ENCODE measurements around the gene LPAR3.

Gene LPAR3

GRCh38 chr1:84780000-84780716 lies 112.8 kb downstream of the LPAR3 start:
- no peak for DNase-seq (ENCODE audit: extremely low read depth in 1 of 2, low read depth in 1 of 2)

GRCh38 chr1:84776639-84777038 lies 116.4 kb downstream of the LPAR3 start:
- no peak for DNase-seq (ENCODE audit: extremely low read depth in 1 of 2, low read depth in 1 of 2)

GRCh38 chr1:84775535-84775920 lies 117.5 kb downstream of the LPAR3 start:
- DNase-seq (ENCODE audit: extremely low read depth in 1 of 2, low read depth in 1 of 2) = no peak

GRCh38 chr1:84774669-84775534 lies 118.1 kb downstream of the LPAR3 start:
- no peak for DNase-seq (ENCODE audit: extremely low read depth in 1 of 2, low read depth in 1 of 2)

- DNase-seq (ENCODE audit: extremely low read depth in 1 of 2, low read depth in 1 of 2) = no peak
Measured at GRCh38 chr1:84773933-84774497, 119.0 kb downstream of the LPAR3 start.

GRCh38 chr1:84773195-84773594 lies 119.8 kb downstream of the LPAR3 start:
- no peak for DNase-seq (ENCODE audit: extremely low read depth in 1 of 2, low read depth in 1 of 2)

- peak in 1 of 2 donors; percentile 40 for DNase-seq (ENCODE audit: extremely low read depth in 1 of 2, low read depth in 1 of 2)
Measured at GRCh38 chr1:84772428-84772943, 120.5 kb downstream of the LPAR3 start.

GRCh38 chr1:84771895-84772294 lies 121.1 kb downstream of the LPAR3 start:
- no peak for DNase-seq (ENCODE audit: extremely low read depth in 1 of 2, low read depth in 1 of 2)

- DNase-seq (ENCODE audit: extremely low read depth in 1 of 2, low read depth in 1 of 2) = no peak
Measured at GRCh38 chr1:84770481-84770880, 122.5 kb downstream of the LPAR3 start.

- no peak for DNase-seq (ENCODE audit: extremely low read depth in 1 of 2, low read depth in 1 of 2)
Measured at GRCh38 chr1:84769636-84770035, 123.4 kb downstream of the LPAR3 start.

GRCh38 chr1:84768634-84769033 lies 124.4 kb downstream of the LPAR3 start:
- DNase-seq (ENCODE audit: extremely low read depth in 1 of 2, low read depth in 1 of 2) = no peak

GRCh38 chr1:84763912-84764680 lies 128.9 kb downstream of the LPAR3 start:
- no peak for DNase-seq (ENCODE audit: extremely low read depth in 1 of 2, low read depth in 1 of 2)

- DNase-seq (ENCODE audit: extremely low read depth in 1 of 2, low read depth in 1 of 2) = no peak
Measured at GRCh38 chr1:84762664-84763063, 130.3 kb downstream of the LPAR3 start.

Measured in stimulated activated CD8-positive, alpha-beta memory T cell treated with anti-CD3 and anti-CD28 coated beads, Interleukin-7, amount 100 ng/mL, for 48 hours (primary cell).